HepG2 (cell line): ENCODE measurements around the gene CHST11. TPM values are rescaled to one million over a fixed set of nuclear protein-coding genes. Genes with fewer than 3 reads are reported as not detected.

Experiments
- ATAC-seq: fragments of 200-7000 bp; cut with Tn5 transposase; 3 replicates; pipeline ENCODE4 v1.9.1; 2020; ENCODE audit warnings: mild to moderate bottlenecking, moderate library complexity
- BruUV-seq: library from RNA; stranded (reverse); fragments of 400-500 nt; replicated peaks from 2 replicates; lab custom pipeline; 2021; lab: Mats Ljungman, UMichigan
- CTCF ChIA-PET: fragments of 300-600 bp; formaldehyde crosslinking; extraction: SDS; loops from one replicate; lab custom pipeline; 2021; ENCODE audit warnings: low total read pairs, inconsistent platforms, low intra/inter-chr PET ratio; lab: Yijun Ruan, JAX
- POLR2A ChIA-PET: fragments of 350-600 bp; sonication (Branson Sonifier 250); formaldehyde crosslinking; loops from one replicate; lab custom pipeline; 2020; ENCODE audit warnings: antibody characterized with exemption, inconsistent platforms; lab: Yijun Ruan, JAX
- DNase-seq: peaks from one replicate; pipeline ENCODE4 v3.0.0-alpha.2; 2015; ENCODE audit warnings: low spot score
- FAIRE-seq: peaks from 3 replicates; lab custom pipeline; 2011; peaks lifted over from hg19 to GRCh38; lab: Jason Lieb, UNC
- H2AFZ ChIP-seq: one replicate; pipeline ENCODE4 v1.6.1; 2011; ENCODE audit warnings: low read length, inconsistent platforms
- H3K27ac ChIP-seq: fragments of 300-600 bp; 3 replicates; pipeline ENCODE4 v1.8.0; 2011; ENCODE audit warnings: mixed run types, mild to moderate bottlenecking, mixed read lengths, low read length, inconsistent platforms; ENCODE audit not compliant: insufficient read depth; ENCODE audit errors: extremely low read length
- H3K27me3 ChIP-seq, 2 experiments: fragments of 200-600 bp in 1 of 2; 2 replicates in 1 of 2; 3 replicates in 1 of 2; pipeline versions ENCODE4 v1.6.0 to v1.8.0; 2011; ENCODE audit warnings: low read length in 2 of 2, mild to moderate bottlenecking in 2 of 2, moderate library complexity in 2 of 2, inconsistent platforms in 1 of 2; ENCODE audit not compliant: insufficient read depth in 2 of 2, control insufficient read depth in 1 of 2
- H3K36me3 ChIP-seq, 2 experiments: fragments of 200-600 bp in 1 of 2; replicated peaks in 1 of 2; 2 replicates in 1 of 2; 3 replicates in 1 of 2; pipeline versions ENCODE4 v1.5.1 to v1.8.0; 2011; ENCODE audit warnings: low read length in 2 of 2, inconsistent platforms in 1 of 2; ENCODE audit not compliant: insufficient read depth in 2 of 2, control insufficient read depth in 1 of 2
- H3K4me1 ChIP-seq: 2 replicates; pipeline ENCODE4 v1.5.1; 2012; ENCODE audit warnings: low read length, inconsistent platforms; ENCODE audit not compliant: insufficient read depth
- H3K4me2 ChIP-seq: 2 replicates; pipeline ENCODE4 v1.6.0; 2011; ENCODE audit warnings: low read depth, low read length, inconsistent platforms
- H3K4me3 ChIP-seq, 3 experiments: fragments of 200-600 bp in 1 of 3; sonication (generic), shearing (Covaris generic) in 1 of 3; replicated peaks in 1 of 3; 2 replicates each; pipeline ENCODE4 v1.5.1; 2011 to 2016; ENCODE audit warnings: low read length in 3 of 3, inconsistent platforms in 2 of 3, low read depth in 2 of 3, mild to moderate bottlenecking in 2 of 3, control low read depth in 1 of 3, mixed read lengths in 1 of 3; ENCODE audit not compliant: insufficient read depth in 1 of 3
- H3K79me2 ChIP-seq: one replicate; pipeline ENCODE4 v1.6.1; 2011; ENCODE audit warnings: low read length, inconsistent platforms; ENCODE audit not compliant: insufficient read depth
- H3K9ac ChIP-seq: 2 replicates; pipeline ENCODE4 v1.6.0; 2011; ENCODE audit warnings: mild to moderate bottlenecking, low read depth, low read length, inconsistent platforms; ENCODE audit not compliant: insufficient read depth
- H3K9me3 ChIP-seq: 2 replicates; pipeline ENCODE4 v1.5.1; 2012; ENCODE audit warnings: mild to moderate bottlenecking, low read length
- H4K20me1 ChIP-seq: 2 replicates; pipeline ENCODE4 v1.6.0; 2011; ENCODE audit warnings: inconsistent platforms, mild to moderate bottlenecking, low read length, moderate library complexity; ENCODE audit not compliant: insufficient read depth
- E2F2 ChIP-seq: sonication (generic); formaldehyde crosslinking; IDR thresholded peaks from 2 replicates; pipeline ENCODE4 v1.4.0; 2020; ENCODE audit warnings: missing genetic modification reagents, borderline replicate concordance
- NR3C1 ChIP-seq: sonication (generic); formaldehyde crosslinking; IDR thresholded peaks from 2 replicates; pipeline ENCODE4 v1.4.0; 2020; ENCODE audit warnings: missing genetic modification reagents
- POLR2AphosphoS5 ChIP-seq: IDR thresholded peaks from 2 replicates; pipeline ENCODE4 v1.6.1; 2012; ENCODE audit warnings: low read depth, low read length
- RNF219 ChIP-seq: sonication (generic); formaldehyde crosslinking; IDR thresholded peaks from 2 replicates; pipeline ENCODE4 v1.5.0; 2020; ENCODE audit warnings: mild to moderate bottlenecking, missing genetic modification reagents
- ZNF333 ChIP-seq: sonication (generic); formaldehyde crosslinking; IDR thresholded peaks from 2 replicates; pipeline ENCODE4 v1.4.0; 2020; ENCODE audit warnings: mild to moderate bottlenecking, missing genetic modification reagents, borderline replicate concordance
- ZNF44 ChIP-seq: sonication (generic); formaldehyde crosslinking; IDR thresholded peaks from 2 replicates; pipeline ENCODE4 v1.5.1; 2020; ENCODE audit warnings: mild to moderate bottlenecking, missing genetic modification reagents
- ZSCAN30 ChIP-seq: sonication (generic); formaldehyde crosslinking; IDR thresholded peaks from 2 replicates; pipeline ENCODE4 v1.5.0; 2020; ENCODE audit warnings: mild to moderate bottlenecking, missing genetic modification reagents
- WGBS: methylation state at CpG from one replicate; pipeline ENCODE4 v1.1.6; 2017; ENCODE audit warnings: low lambda C conversion rate; 5-methylcytosine and 5-hydroxymethylcytosine counted together
- in situ Hi-C: cut with HindIII; loops from 2 replicates; pipeline ENCODE4 v1.10.0; 2017; ENCODE audit warnings: low pct_unique_long_range_greater_than_20kb; ENCODE audit not compliant: extremely low pct_ligation_motif_present
- intact Hi-C: fragments of 100-400 bp; cut with micrococcal nuclease; formaldehyde crosslinking; loops from one replicate; pipeline ENCODE4 v1.10.0; 2022; ENCODE audit not compliant: unreplicated experiment
- polyA plus RNA-seq, 8 experiments: library from polyadenylated mRNA; depleted of rRNA in 3 of 8; stranded (reverse) in 7 of 8; unstranded in 1 of 8; fragments of >200 nt; fragmentation: Illumina TruSeq in 4 of 8; extraction: Trizol in 4 of 8; gene quantifications; 2 replicates each; pipeline versions ENCODE4 v1.2.1 to v1.2.3, GENCODE V29; 2011 to 2016; ENCODE audit warnings: low read depth in 4 of 8, missing spikeins in 1 of 8, mixed read lengths in 1 of 8; ENCODE audit not compliant: insufficient read depth in 1 of 8
- total RNA-seq, 5 experiments: library from RNA; depleted of rRNA; stranded (reverse); fragments of >200 nt; fragmentation: Illumina TruSeq; extraction: Trizol; gene quantifications; 2 replicates each; pipeline ENCODE4 v1.2.3, GENCODE V29; 2016; ENCODE audit warnings: low read depth in 1 of 5

The CHST11 gene
- total and polyA plus RNA-seq, 2 of the 13 experiments (the other 11 are each of a cell fraction or from before 2014, with no cell fraction given) = 0.15 TPM; not detected in 1

- H3K4me2 ChIP-seq = no peak overlapping the region
- POLR2A ChIA-PET = no interaction called here
- H3K4me1 ChIP-seq = no peaks in the 10 kb centered on the region
- CTCF ChIA-PET = no interaction called here
- WGBS = 49% methylated on average over 11 of the region's 13 CpGs
- H3K79me2 ChIP-seq = no peaks in the 10 kb centered on the region
- H3K9ac ChIP-seq = no peak overlapping the region
- no peak for ATAC-seq
- FAIRE-seq = no peak
- H4K20me1 ChIP-seq = no peaks in the 10 kb centered on the region
- intact Hi-C loops = no loop called here
- no peak for TF ChIP-seq RNF219
- TF ChIP-seq ZNF44 (CRISPR knock-in tag) = no peak
- TF ChIP-seq ZNF333 = no peak
- TF ChIP-seq E2F2 (CRISPR knock-in tag) = no peak
- no peak for TF ChIP-seq NR3C1 (CRISPR knock-in tag)
- no peak for TF ChIP-seq ZSCAN30
- TF ChIP-seq POLR2AphosphoS5 = no peak
- H3K27me3 ChIP-seq = peaks cover 0 to 13% of the 10 kb centered on the region in 2 experiments; a peak in 1 of 5 replicates
- H3K36me3 ChIP-seq = no peaks in the 10 kb centered on the region
- H3K27ac ChIP-seq = no peak overlapping the region
- no peak overlapping the region for H3K4me3 ChIP-seq
- H3K9me3 ChIP-seq = no peaks in the 10 kb centered on the region
- in situ Hi-C loops = no loop called here
- DNase-seq = no peak
- no peak overlapping the region for H2AFZ ChIP-seq
- BruUV-seq = no TSS peak
Measured at GRCh38 chr12:104494137-104494792, 37.5 kb downstream of the CHST11 start.
